Measurements from ENCODE around the gene OR10V1.
"Not testable (repeated sequence)": the region's sequence is repeated elsewhere in the genome, so short reads cannot be mapped to it uniquely, and the experiment has no call there.

OR10V1 gene

DNA sequence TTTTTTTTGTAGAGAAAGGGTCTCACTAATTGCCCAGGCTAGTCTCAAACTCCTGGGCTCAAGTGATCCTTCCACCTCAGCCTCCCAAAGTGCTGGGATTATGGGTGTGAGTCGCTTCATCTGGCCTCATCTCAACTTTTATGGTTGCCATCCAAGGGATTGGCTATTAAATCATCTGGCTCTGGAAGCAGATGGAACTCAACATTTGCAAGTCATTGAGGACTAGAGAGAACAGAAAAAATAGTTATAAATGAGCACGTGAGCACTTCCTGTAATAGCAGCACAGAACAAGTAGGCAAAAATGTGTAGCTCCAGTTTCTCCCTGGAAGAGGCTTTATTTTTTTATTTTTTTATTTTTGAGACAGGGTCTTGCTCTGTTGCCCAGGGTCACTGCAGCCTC is 22.5 kb downstream of the OR10V1 start:
- peaks cover 6 to 17% of the 10 kb centered on the region in 2 donors for H3K9me3 ChIP-seq (ENCODE audit: control insufficient read depth in 1 of 2, low read length in 2 of 2)
- no peak overlapping the region for H3K9ac ChIP-seq (ENCODE audit: low read depth in 1 of 2, low read length in 2 of 2)
- no peak overlapping the region for H3K27ac ChIP-seq (ENCODE audit: low read depth, low read length)
- H3K4me1 ChIP-seq (ENCODE audit: control insufficient read depth in 1 of 2, insufficient read depth in 2 of 2, low read length in 2 of 2): peaks cover 5 to 7% of the 10 kb centered on the region in 2 donors
- no peaks in the 10 kb centered on the region for H3K36me3 ChIP-seq (ENCODE audit: control insufficient read depth in 1 of 2, insufficient read depth in 2 of 2, low read length in 2 of 2)
- no peaks in the 10 kb centered on the region for H3K27me3 ChIP-seq (ENCODE audit: control insufficient read depth in 1 of 2, insufficient read depth in 2 of 2, low read length in 2 of 2)
- H3K4me3 ChIP-seq (ENCODE audit: low read depth in 1 of 2, low read length in 2 of 2): no peak overlapping the region

DNA sequence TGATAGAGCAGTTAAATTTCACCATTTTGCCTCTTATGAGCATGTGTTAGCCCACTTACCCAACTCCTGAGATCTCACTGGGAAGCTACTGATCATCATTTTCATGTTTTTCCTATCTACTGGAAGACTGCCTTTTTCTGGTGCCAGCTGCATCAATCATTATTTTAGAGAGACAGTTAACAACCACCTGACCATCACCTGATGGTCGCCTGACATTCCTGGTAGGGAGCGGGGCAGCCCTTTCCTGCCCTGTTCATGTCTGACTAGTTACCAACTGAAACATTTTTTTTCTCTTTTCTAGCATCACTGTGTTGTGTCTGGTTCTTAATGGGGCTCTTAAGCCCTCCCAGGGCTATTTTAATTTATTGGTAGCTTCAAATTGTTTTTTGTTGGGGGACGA is 24.6 kb downstream of the OR10V1 start:
- Histone ChIP-seq H3K9ac (ENCODE audit: low read depth in 1 of 2, low read length in 2 of 2) (no peak overlapping the region), H3K9me3 (ENCODE audit: control insufficient read depth in 1 of 2, low read length in 2 of 2) (peaks cover 6 to 17% of the 10 kb centered on the region in 2 donors), H3K27ac (ENCODE audit: low read depth, low read length) (no peak overlapping the region), H3K4me3 (ENCODE audit: low read depth in 1 of 2, low read length in 2 of 2) (no peak overlapping the region), H3K36me3 (ENCODE audit: control insufficient read depth in 1 of 2, insufficient read depth in 2 of 2, low read length in 2 of 2) (no peaks in the 10 kb centered on the region), H3K4me1 (ENCODE audit: control insufficient read depth in 1 of 2, insufficient read depth in 2 of 2, low read length in 2 of 2) (peaks cover 0 to 7% of the 10 kb centered on the region in 2 donors), H3K27me3 (ENCODE audit: control insufficient read depth in 1 of 2, insufficient read depth in 2 of 2, low read length in 2 of 2) (no peaks in the 10 kb centered on the region)

DNA sequence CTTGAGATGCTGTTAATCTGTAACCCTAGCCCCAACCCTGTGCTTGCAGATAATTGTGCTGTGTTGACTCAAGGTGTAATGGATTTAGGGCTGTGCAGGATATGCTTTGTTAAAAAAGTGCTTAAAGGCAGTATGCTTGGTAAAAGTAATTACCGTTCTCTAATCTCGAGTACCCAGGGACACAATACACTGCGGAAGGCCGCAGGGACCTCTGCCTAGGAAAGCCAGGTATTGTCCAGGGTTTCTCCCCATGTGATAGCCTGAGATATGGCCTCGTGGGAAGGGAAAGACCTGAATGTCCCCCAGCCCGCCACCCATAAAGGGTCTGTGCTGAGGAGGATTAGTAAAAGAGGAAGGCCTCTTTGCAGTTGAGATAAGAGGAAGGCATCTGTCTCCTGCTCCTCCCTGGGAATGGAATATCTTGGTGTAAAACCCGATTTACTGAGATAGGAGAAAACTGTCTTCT is 32.4 kb downstream of the OR10V1 start:
- H3K4me1 ChIP-seq (ENCODE audit: control insufficient read depth in 1 of 2, insufficient read depth in 2 of 2, low read length in 2 of 2); H3K9ac ChIP-seq (ENCODE audit: low read depth in 1 of 2, low read length in 2 of 2); H3K36me3 ChIP-seq (ENCODE audit: control insufficient read depth in 1 of 2, insufficient read depth in 2 of 2, low read length in 2 of 2); H3K9me3 ChIP-seq (ENCODE audit: control insufficient read depth in 1 of 2, low read length in 2 of 2); H3K27me3 ChIP-seq (ENCODE audit: control insufficient read depth in 1 of 2, insufficient read depth in 2 of 2, low read length in 2 of 2); H3K27ac ChIP-seq (ENCODE audit: low read depth, low read length); H3K4me3 ChIP-seq (ENCODE audit: low read depth in 1 of 2, low read length in 2 of 2): not testable (repeated sequence)

DNA sequence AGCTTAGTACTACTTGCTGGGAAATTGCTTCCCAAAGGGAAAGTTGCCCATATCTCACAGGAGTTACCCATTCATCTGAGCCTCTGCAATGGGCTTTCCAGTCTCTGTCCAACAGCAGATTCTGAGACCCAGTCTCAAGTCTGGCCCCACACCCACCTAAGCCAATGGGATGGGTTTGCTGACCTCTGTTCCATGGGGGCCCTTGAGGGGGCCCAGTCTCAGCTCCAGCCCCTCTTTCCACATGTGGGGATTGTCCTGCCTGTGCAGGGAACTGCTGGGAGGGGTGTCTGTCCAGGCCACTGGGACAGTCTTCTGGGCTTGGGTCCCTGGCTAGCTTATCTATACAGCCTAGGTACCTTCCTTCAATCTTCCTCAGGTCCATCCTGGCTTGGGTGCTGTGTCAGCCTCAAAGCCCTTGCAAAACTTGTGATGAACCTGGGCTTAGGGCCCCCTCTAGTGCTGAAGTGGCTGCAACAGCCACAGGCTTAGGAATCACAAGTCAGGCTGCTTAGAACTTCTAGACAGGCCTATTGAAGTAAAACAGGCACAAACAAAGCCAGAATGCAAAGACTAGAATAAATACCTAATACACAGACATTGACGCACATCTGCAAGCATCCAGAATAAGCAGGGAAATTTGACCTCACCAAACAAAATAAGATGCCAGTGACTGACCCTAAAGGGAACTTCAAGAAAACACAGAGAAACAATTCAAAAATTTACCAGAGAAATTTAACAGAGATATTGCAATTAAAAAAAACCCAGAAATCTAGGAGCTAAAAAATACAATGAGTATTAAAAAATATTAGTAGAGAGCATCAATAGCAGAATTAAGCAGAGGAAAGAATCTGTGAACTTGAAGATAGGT is 33.1 kb downstream of the OR10V1 start:
- Histone ChIP-seq H3K4me1 (ENCODE audit: control insufficient read depth in 1 of 2, insufficient read depth in 2 of 2, low read length in 2 of 2) (no peaks in the 10 kb centered on the region), H3K9me3 (ENCODE audit: control insufficient read depth in 1 of 2, low read length in 2 of 2) (no peaks in the 10 kb centered on the region), H3K9ac (ENCODE audit: low read depth in 1 of 2, low read length in 2 of 2) (no peak overlapping the region), H3K4me3 (ENCODE audit: low read depth in 1 of 2, low read length in 2 of 2) (no peak overlapping the region), H3K27ac (ENCODE audit: low read depth, low read length) (no peak overlapping the region), H3K27me3 (ENCODE audit: control insufficient read depth in 1 of 2, insufficient read depth in 2 of 2, low read length in 2 of 2) (no peaks in the 10 kb centered on the region), H3K36me3 (ENCODE audit: control insufficient read depth in 1 of 2, insufficient read depth in 2 of 2, low read length in 2 of 2) (no peaks in the 10 kb centered on the region)

DNA sequence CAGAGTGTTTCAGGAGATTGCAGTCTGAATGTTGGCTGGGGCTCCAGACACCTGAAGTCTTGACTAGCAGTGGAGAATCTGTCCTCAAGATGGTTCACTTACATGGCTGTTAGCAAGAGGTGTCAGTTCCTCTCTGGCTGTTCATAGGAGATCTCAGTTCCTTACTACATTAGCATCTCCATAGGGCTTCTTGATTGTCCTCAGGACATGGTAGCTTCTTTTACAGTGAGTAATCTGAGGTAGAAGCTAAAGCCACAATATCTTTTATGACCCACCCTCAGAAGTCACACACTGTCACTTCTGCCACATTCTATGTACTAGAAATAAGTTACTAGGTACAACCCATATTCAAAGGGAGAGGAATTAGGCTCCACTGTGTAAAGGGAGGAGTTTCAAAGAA is 34.3 kb downstream of the OR10V1 start:
- no peak overlapping the region for H3K4me3 ChIP-seq (ENCODE audit: low read depth in 1 of 2, low read length in 2 of 2)
- H3K9me3 ChIP-seq (ENCODE audit: control insufficient read depth in 1 of 2, low read length in 2 of 2): no peaks in the 10 kb centered on the region
- H3K4me1 ChIP-seq (ENCODE audit: control insufficient read depth in 1 of 2, insufficient read depth in 2 of 2, low read length in 2 of 2): peaks cover 0 to under 1% of the 10 kb centered on the region in 2 donors
- no peaks in the 10 kb centered on the region for H3K36me3 ChIP-seq (ENCODE audit: control insufficient read depth in 1 of 2, insufficient read depth in 2 of 2, low read length in 2 of 2)
- no peak overlapping the region for H3K27ac ChIP-seq (ENCODE audit: low read depth, low read length)
- no peak overlapping the region for H3K9ac ChIP-seq (ENCODE audit: low read depth in 1 of 2, low read length in 2 of 2)
- H3K27me3 ChIP-seq (ENCODE audit: control insufficient read depth in 1 of 2, insufficient read depth in 2 of 2, low read length in 2 of 2): no peaks in the 10 kb centered on the region

DNA sequence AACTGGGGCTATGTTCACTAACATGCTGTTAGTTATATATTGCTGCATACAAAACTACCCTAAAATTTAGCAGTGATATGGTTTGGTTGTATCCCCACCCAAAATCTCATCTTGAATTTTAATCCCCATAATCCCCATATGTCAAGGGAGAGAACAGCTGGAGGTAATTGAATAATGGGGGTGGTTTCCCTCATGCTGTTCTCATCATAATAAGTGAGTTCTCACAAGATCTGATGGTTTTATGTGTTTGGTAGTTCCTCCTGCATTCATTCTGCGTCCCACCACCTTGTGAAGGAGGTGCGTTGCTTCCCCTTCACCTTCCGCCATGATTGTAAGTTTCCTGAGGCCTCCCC is 34.9 kb downstream of the OR10V1 start:
- Histone ChIP-seq H3K27me3 (ENCODE audit: control insufficient read depth in 1 of 2, insufficient read depth in 2 of 2, low read length in 2 of 2) (no peaks in the 10 kb centered on the region), H3K4me3 (ENCODE audit: low read depth in 1 of 2, low read length in 2 of 2) (no peak overlapping the region), H3K9me3 (ENCODE audit: control insufficient read depth in 1 of 2, low read length in 2 of 2) (no peaks in the 10 kb centered on the region), H3K36me3 (ENCODE audit: control insufficient read depth in 1 of 2, insufficient read depth in 2 of 2, low read length in 2 of 2) (no peaks in the 10 kb centered on the region), H3K9ac (ENCODE audit: low read depth in 1 of 2, low read length in 2 of 2) (no peak overlapping the region), H3K4me1 (ENCODE audit: control insufficient read depth in 1 of 2, insufficient read depth in 2 of 2, low read length in 2 of 2) (peaks cover 0 to 3% of the 10 kb centered on the region in 2 donors), H3K27ac (ENCODE audit: low read depth, low read length) (no peak overlapping the region)

DNA sequence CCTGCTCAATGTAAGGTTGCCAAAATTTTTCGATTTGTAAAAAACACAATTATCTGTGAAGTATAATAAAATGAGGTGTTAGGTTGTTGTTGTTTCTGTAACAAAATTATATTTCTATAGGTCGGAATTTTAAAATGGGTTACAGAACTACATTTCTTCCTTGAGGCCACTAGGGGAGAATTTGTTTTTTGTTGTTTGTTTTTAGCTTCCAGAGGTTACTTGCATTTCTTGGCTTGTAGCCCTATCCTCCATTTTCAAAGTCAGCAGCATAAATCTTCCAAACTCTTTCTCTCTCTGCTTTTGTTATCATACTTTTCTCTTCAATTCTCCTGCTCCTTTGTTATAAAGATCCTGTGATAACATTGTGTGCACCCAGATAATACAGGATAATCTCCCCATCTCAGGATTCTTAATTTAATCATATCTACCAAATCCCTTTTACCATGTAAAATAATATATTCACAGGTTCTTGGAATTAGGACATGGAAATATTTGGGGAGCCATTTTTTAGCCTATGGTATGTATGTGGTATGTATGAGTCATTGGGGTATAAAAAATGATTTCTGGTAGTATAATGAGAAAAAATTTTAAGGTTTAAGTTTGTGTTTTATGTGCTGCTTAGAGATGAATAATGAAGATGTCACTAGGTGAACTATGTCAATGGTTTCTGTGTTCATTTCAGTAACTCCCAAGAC is 35.4 kb downstream of the OR10V1 start:
- Histone ChIP-seq H3K9me3 (ENCODE audit: control insufficient read depth in 1 of 2, low read length in 2 of 2) (no peaks in the 10 kb centered on the region), H3K27me3 (ENCODE audit: control insufficient read depth in 1 of 2, insufficient read depth in 2 of 2, low read length in 2 of 2) (no peaks in the 10 kb centered on the region), H3K4me3 (ENCODE audit: low read depth in 1 of 2, low read length in 2 of 2) (no peak overlapping the region), H3K27ac (ENCODE audit: low read depth, low read length) (no peak overlapping the region), H3K4me1 (ENCODE audit: control insufficient read depth in 1 of 2, insufficient read depth in 2 of 2, low read length in 2 of 2) (peaks cover 0 to 3% of the 10 kb centered on the region in 2 donors), H3K36me3 (ENCODE audit: control insufficient read depth in 1 of 2, insufficient read depth in 2 of 2, low read length in 2 of 2) (no peaks in the 10 kb centered on the region), H3K9ac (ENCODE audit: low read depth in 1 of 2, low read length in 2 of 2) (no peak overlapping the region)

DNA sequence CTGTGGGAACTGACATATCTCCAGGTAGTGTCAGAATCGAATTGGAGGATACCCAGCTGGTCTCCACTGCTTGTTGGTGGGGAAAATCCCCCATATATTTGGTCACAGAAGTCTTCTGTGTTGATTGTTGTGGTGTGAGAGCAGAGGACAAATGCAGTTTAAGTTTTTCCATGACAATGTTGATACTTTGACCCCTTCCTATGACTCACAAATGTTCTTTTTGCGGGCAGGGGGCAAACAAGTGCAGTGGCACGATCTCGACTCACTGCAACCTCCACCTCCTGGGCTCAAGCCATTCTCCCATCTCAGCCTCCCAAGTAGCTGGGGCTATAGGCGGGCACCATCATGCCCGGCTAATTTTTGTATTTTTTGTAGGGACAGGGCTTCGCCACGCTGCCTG is 37.4 kb downstream of the OR10V1 start:
- peaks cover 0 to 3% of the 10 kb centered on the region in 2 donors for H3K4me1 ChIP-seq (ENCODE audit: control insufficient read depth in 1 of 2, insufficient read depth in 2 of 2, low read length in 2 of 2)
- no peak overlapping the region for H3K4me3 ChIP-seq (ENCODE audit: low read depth in 1 of 2, low read length in 2 of 2)
- no peaks in the 10 kb centered on the region for H3K27me3 ChIP-seq (ENCODE audit: control insufficient read depth in 1 of 2, insufficient read depth in 2 of 2, low read length in 2 of 2)
- no peak overlapping the region for H3K9ac ChIP-seq (ENCODE audit: low read depth in 1 of 2, low read length in 2 of 2)
- H3K27ac ChIP-seq (ENCODE audit: low read depth, low read length): no peak overlapping the region
- H3K36me3 ChIP-seq (ENCODE audit: control insufficient read depth in 1 of 2, insufficient read depth in 2 of 2, low read length in 2 of 2): no peaks in the 10 kb centered on the region
- H3K9me3 ChIP-seq (ENCODE audit: control insufficient read depth in 1 of 2, low read length in 2 of 2): no peaks in the 10 kb centered on the region

DNA sequence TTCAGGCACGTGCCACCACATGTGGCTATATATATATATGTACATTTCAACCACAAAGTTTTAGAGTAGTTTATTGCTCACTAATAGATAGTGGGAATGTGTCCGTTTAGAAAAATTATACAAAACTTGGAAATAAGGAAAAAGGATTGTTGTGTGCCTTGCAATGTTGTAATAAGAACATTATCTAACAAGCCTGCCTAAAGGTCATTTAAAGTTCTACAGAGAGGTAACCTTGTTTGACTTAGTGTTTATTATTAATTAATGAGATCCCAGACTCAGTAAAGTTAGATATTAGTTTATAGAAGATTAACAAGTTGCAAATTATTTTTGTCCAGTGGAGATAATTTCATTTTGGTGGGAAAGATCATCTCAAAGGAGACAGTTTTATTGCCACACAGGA is 39.4 kb downstream of the OR10V1 start:
- H3K4me1 ChIP-seq (ENCODE audit: control insufficient read depth in 1 of 2, insufficient read depth in 2 of 2, low read length in 2 of 2): peaks cover 7 to 11% of the 10 kb centered on the region in 2 donors
- no peaks in the 10 kb centered on the region for H3K9me3 ChIP-seq (ENCODE audit: control insufficient read depth in 1 of 2, low read length in 2 of 2)
- H3K4me3 ChIP-seq (ENCODE audit: low read depth in 1 of 2, low read length in 2 of 2): no peak overlapping the region
- no peak overlapping the region for H3K9ac ChIP-seq (ENCODE audit: low read depth in 1 of 2, low read length in 2 of 2)
- no peaks in the 10 kb centered on the region for H3K36me3 ChIP-seq (ENCODE audit: control insufficient read depth in 1 of 2, insufficient read depth in 2 of 2, low read length in 2 of 2)
- no peak overlapping the region for H3K27ac ChIP-seq (ENCODE audit: low read depth, low read length)
- H3K27me3 ChIP-seq (ENCODE audit: control insufficient read depth in 1 of 2, insufficient read depth in 2 of 2, low read length in 2 of 2): no peaks in the 10 kb centered on the region

DNA sequence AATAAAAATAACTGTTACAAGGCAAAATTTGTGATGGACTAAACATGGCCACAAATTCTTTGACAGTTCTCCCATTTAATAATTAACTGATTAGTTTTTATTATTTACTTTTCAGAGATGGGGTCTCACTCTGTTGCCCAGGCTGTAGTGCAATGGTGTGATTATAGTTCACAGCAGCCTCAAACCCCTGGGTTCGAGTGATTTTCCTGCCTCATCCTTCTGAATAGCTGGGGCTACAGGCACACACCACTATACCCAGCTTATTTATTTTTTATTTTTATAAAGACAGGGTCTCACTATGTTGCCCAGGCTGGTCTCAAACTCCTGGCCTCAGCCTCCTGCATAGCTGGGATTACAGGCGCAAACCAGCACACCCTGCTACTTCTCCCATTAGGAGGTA is 40.4 kb downstream of the OR10V1 start:
- H3K4me1 ChIP-seq (ENCODE audit: control insufficient read depth in 1 of 2, insufficient read depth in 2 of 2, low read length in 2 of 2): peaks cover 7 to 11% of the 10 kb centered on the region in 2 donors
- H3K9ac ChIP-seq (ENCODE audit: low read depth in 1 of 2, low read length in 2 of 2): no peak overlapping the region
- no peaks in the 10 kb centered on the region for H3K36me3 ChIP-seq (ENCODE audit: control insufficient read depth in 1 of 2, insufficient read depth in 2 of 2, low read length in 2 of 2)
- no peaks in the 10 kb centered on the region for H3K27me3 ChIP-seq (ENCODE audit: control insufficient read depth in 1 of 2, insufficient read depth in 2 of 2, low read length in 2 of 2)
- no peak overlapping the region for H3K27ac ChIP-seq (ENCODE audit: low read depth, low read length)
- no peak overlapping the region for H3K4me3 ChIP-seq (ENCODE audit: low read depth in 1 of 2, low read length in 2 of 2)
- H3K9me3 ChIP-seq (ENCODE audit: control insufficient read depth in 1 of 2, low read length in 2 of 2): no peaks in the 10 kb centered on the region
